SJSA1 (cell line): ENCODE measurements around the gene CDH16. TPM values are rescaled to one million over a fixed set of nuclear protein-coding genes. Genes with fewer than 3 reads are reported as not detected.
"Not testable (repeated sequence)": the region's sequence is repeated elsewhere in the genome, so short reads cannot be mapped to it uniquely, and the experiment has no call there.

Experiments
- DNase-seq, 2 experiments: peaks; one replicate each; pipeline ENCODE4 v3.0.0-alpha.2; 2015 to 2020; ENCODE audit warnings: low spot score in 2 of 2, low read depth in 1 of 2
- H3K27ac ChIP-seq: fragments of 250-450 bp; sonication (Bioruptor Pico); 2 replicates; pipeline ENCODE4 v1.5.1; 2020; ENCODE audit warnings: mild to moderate bottlenecking, moderate library complexity
- H3K27me3 ChIP-seq: fragments of 250-450 bp; sonication (Bioruptor Pico); replicated peaks from 2 replicates; pipeline ENCODE4 v1.5.1; 2020; ENCODE audit warnings: mild to moderate bottlenecking, moderate library complexity
- H3K36me3 ChIP-seq: fragments of 250-450 bp; sonication (Bioruptor Pico); 2 replicates; pipeline ENCODE4 v1.5.1; 2020; ENCODE audit warnings: mild to moderate bottlenecking
- H3K4me1 ChIP-seq: fragments of 250-450 bp; sonication (Bioruptor Pico); replicated peaks from 2 replicates; pipeline ENCODE4 v1.6.1; 2021; ENCODE audit warnings: mild to moderate bottlenecking
- H3K4me3 ChIP-seq: fragments of 250-450 bp; sonication (Bioruptor Pico); 2 replicates; pipeline ENCODE4 v1.5.1; 2020; ENCODE audit warnings: mild to moderate bottlenecking
- H3K9me3 ChIP-seq: fragments of 250-450 bp; sonication (Bioruptor Pico); replicated peaks from 2 replicates; pipeline ENCODE4 v1.5.1; 2020; ENCODE audit warnings: mild to moderate bottlenecking
- total RNA-seq: library from RNA; depleted of rRNA; stranded (reverse); fragments of >200 nt; shearing (Covaris generic); gene quantifications from 2 replicates; pipeline ENCODE4 v1.2.3, GENCODE V29; 2014

CDH16 gene
- total RNA-seq, 1 experiment from 2014 or later, result not detected

DNA sequence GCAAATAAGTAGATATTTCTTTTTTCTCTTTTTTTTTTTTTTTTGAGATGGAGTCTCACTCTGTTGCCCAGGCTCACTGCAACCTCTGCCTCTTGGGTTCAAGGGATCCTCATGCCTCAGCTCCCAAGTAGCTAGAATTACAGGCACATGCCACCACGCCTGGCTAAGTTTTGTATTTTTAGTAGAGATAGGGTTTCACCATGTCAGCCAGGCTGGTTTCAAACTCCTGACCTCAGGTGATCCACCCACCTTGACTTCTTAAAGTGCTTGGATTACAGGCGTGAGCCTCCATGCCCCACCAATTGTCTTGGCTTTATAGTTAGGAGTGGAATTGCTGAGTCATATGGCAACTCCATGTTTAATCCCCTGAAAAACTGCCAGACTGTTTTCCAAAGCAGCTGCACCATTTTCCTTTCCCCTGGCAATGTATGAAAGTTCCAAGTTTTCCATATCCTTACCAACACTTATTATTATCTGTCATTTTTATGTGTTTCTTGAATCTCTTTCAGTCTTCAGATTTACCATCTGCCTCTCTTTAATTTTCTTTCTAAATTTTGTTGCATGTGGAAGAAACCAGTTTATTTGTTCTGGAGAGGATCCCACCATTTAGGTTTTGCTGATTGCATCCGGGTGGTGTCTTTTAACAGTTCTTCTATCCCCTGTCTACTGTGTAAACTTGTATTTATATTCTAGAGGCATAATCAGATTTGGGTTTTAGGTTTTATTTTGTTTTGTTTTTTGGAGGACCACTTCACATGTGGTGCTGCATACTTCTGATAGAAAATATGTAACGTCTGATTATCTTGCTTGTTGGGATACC is 32.5 kb upstream of the CDH16 start:
- no peak for DNase-seq
- Histone ChIP-seq H3K27me3 (peaks cover 3% of the 10 kb centered on the region; the same call in 1 of the 2 replicates), H3K4me3 (no peak overlapping the region), H3K9me3 (peaks cover 4% of the 10 kb centered on the region; the same call in 1 of the 2 replicates), H3K4me1 (peaks cover 11% of the 10 kb centered on the region), H3K27ac (no peak overlapping the region), H3K36me3 (no peaks in the 10 kb centered on the region)

DNA sequence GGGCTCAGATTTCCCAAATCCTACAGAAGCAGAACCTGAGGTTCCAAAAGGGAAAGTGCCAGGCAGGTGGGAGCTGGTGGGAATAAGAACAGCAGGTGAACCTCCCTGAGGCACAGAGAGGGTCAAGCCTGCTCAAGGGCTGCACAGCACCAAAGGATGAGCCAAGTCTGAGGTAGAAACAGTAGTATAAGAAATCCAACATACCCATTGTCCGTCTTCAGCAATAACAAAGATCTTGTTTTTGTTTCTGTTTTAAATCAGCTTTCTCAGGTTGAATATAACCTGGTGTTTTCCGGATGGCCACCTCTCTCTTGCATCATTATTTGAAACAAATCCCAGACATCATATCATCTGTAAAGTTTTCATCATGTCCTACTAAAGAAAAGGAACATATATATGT is 31.8 kb upstream of the CDH16 start:
- Histone ChIP-seq H3K27me3 (peaks cover 3% of the 10 kb centered on the region; the same call in 1 of the 2 replicates), H3K4me3 (no peak overlapping the region)
- no peak for DNase-seq

DNA sequence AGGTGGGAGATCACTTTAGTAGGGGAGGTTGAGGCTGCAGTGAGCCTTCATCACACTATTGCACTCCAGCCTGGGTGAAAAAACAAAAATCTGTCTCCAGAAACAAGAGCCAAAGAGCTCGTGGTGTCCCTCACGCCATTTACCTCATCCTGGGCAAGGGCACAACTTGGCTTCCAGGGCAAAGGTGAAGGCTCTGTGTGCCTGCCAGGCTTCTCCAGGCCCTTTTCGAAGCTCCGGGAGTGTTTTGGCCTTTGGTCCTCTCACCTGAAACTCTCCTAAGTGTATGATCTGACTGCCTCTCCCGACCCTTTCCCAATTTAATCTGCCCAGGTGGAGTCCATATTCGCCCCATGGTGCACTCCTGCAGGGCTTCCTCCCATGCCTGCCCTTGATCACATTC is 30.8 kb upstream of the CDH16 start:
- Histone ChIP-seq H3K4me3 (no peak overlapping the region), H3K4me1 (peaks cover 11% of the 10 kb centered on the region), H3K27me3 (peaks cover 3% of the 10 kb centered on the region; the same call in 1 of the 2 replicates), H3K27ac (no peak overlapping the region), H3K36me3 (no peaks in the 10 kb centered on the region), H3K9me3 (peaks cover 4% of the 10 kb centered on the region; the same call in 1 of the 2 replicates)
- no peak for DNase-seq

More for the DNA sequence above, 31.8 kb upstream of the CDH16 start:
- H3K4me1 ChIP-seq, result peaks cover 11% of the 10 kb centered on the region
- H3K36me3 ChIP-seq, result no peaks in the 10 kb centered on the region
- H3K9me3 ChIP-seq, result peaks cover 4% of the 10 kb centered on the region; the same call in 1 of the 2 replicates
- H3K27ac ChIP-seq, result no peak overlapping the region

DNA sequence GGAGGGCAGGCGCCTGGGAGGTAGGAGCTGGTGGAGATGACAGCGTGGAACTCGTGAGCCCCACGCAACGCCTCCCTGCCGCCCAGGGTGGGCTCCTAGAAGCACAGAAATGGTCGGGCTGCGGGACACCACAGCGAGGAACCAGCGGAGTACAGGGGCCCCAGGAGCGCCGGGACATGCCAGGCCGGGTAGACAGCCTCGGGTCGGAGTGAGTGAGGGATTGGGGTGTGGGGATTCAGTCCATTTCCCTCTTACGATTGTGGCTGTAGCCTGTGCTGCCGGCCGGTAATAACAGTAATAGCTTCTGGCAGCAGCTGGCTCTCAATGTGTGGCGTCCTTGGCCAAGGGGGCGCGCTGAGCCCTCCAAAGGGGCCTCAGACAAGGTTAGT is 30.1 kb upstream of the CDH16 start:
- H3K27ac ChIP-seq, result no peak overlapping the region
- H3K36me3 ChIP-seq, result peaks cover 2% of the 10 kb centered on the region; the same call in 1 of the 2 replicates
- H3K27me3 ChIP-seq, result peaks cover 3% of the 10 kb centered on the region; the same call in 1 of the 2 replicates
- peaks cover 11% of the 10 kb centered on the region for H3K4me1 ChIP-seq
- H3K9me3 ChIP-seq, result peaks cover 4% of the 10 kb centered on the region; the same call in 1 of the 2 replicates
- no peak overlapping the region for H3K4me3 ChIP-seq
- no peak for DNase-seq

DNA sequence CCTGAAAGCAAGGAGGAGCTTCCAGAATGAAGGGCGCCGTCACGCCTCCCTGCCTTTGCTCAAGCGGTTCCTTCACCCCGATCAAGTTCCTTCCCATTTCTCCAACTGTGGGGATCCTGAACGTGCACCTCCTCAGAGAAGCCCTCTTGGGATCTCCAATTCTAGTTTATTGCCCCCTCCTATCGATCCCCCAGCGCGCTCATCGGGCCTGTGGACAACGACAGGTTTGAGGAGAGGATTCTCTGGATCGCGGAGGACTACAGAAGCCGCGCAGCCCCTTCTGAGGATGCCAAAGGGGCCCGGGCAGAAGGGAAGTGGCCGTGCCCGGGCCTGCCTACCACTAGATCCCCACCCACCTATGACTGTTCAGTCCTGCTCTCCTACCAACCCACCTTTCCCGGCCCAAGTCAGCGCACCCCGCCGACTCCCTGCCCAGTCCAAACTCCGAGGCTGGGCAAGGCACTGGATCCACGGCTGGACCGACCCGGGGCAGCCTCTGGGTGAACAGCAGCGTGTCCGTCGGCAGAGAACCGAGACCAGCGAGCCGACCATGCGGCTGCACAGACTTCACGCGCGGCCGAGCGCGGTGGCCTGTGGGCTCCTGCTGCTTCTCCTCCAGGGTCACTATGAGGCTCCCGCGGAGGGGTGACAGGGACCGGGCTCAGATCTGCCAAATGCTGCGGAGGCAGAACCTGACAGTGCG is 29.6 kb upstream of the CDH16 start:
- no peak overlapping the region for H3K27ac ChIP-seq
- H3K27me3 ChIP-seq, result peaks cover 3% of the 10 kb centered on the region; the same call in 1 of the 2 replicates
- H3K36me3 ChIP-seq, result peaks cover 7% of the 10 kb centered on the region; the same call in 1 of the 2 replicates
- peak overlapping the region; percentile 33 for H3K4me3 ChIP-seq
- H3K9me3 ChIP-seq, result peaks cover 4% of the 10 kb centered on the region; the same call in 1 of the 2 replicates
- H3K4me1 ChIP-seq, result peaks cover 11% of the 10 kb centered on the region
- no peak for DNase-seq

DNA sequence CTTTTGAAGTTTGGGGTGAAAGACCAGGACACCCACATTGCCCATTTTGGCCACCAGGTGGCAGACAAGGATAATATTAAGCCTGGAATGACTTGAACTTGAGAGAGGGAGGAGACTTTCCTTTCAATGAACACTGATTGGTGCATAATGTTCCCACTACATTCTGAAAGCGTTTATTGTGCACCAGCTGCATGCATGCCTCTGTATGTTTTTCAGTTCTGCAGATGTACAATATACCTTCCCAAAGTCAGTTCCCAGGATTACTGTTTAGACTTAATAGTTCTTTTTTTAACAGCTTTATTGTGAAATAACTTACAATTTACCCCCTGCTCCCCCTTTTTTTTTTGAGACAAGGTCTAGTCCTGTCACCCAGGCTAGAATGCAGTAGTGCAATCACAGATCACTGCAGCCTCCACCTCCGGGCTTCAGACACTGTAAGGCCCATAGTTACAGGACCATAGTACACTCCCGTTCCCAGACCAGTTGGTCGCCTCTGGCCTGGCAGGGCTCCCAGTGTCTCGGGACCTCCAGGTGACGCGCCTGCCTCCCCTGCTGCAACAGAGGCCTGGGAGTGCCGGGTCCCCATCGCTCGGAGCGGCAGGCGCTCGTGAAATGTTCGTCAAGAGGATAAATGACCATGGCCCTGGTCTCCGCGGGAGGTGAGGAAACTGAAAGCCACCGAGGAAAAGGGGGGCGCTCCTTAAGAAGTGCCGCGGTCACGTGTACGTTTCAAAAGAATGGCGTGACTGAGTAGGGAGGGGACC is 28.8 kb upstream of the CDH16 start:
- Histone ChIP-seq H3K4me3 (peak overlapping the region; percentile 33), H3K36me3 (peaks cover 15% of the 10 kb centered on the region), H3K27me3 (peaks cover 3% of the 10 kb centered on the region; the same call in 1 of the 2 replicates), H3K27ac (no peak overlapping the region), H3K4me1 (peaks cover 11% of the 10 kb centered on the region), H3K9me3 (peaks cover 4% of the 10 kb centered on the region; the same call in 1 of the 2 replicates)
- DNase-seq, result peak; percentile 78

DNA sequence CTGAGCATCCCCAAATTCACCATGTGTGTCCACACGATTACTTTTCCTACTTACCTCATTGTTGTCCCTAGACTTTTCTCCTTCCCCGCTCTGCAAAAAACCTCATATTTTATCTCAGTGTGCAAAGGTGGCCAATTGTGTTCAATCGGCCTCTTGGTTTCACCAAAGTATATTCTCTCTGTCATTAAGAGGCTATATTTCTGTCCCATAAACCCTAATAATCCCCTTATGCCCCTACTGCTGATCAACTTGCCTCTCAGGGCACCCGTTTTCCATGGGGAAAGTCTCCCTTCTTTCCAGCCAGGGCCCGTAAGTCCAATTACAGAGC is 28.3 kb upstream of the CDH16 start:
- Histone ChIP-seq H3K9me3 (peaks cover 4% of the 10 kb centered on the region; the same call in 1 of the 2 replicates), H3K36me3 (peaks cover 21% of the 10 kb centered on the region), H3K4me1 (peaks cover 11% of the 10 kb centered on the region), H3K27me3 (peaks cover 3% of the 10 kb centered on the region; the same call in 1 of the 2 replicates), H3K4me3 (no peak overlapping the region), H3K27ac (no peak overlapping the region)
- DNase-seq, result no peak

DNA sequence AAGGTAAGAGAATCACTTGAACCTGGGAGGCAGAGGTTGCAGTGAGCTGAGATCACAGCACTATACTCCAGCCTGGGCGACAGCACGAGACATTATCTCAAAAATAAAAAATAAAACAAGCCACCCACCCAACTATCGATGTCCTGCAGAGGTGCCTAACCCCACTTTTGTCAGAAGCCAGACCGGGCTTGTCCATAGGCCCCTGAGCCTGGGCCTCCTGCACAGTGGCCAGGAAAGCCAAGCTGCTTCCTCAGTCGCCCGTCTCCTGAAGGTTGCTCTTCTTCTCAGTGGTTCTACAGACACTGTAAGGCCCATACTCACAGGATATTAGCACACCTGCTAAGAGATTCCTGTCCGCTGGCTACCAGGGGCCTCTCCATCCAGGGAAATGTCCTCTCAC is 27.9 kb upstream of the CDH16 start:
- Histone ChIP-seq H3K4me1 (peaks cover 11% of the 10 kb centered on the region), H3K4me3 (no peak overlapping the region), H3K27ac (no peak overlapping the region), H3K9me3 (peaks cover 4% of the 10 kb centered on the region; the same call in 1 of the 2 replicates), H3K36me3 (peaks cover 24% of the 10 kb centered on the region), H3K27me3 (peaks cover 3% of the 10 kb centered on the region; the same call in 1 of the 2 replicates)
- no peak for DNase-seq

DNA sequence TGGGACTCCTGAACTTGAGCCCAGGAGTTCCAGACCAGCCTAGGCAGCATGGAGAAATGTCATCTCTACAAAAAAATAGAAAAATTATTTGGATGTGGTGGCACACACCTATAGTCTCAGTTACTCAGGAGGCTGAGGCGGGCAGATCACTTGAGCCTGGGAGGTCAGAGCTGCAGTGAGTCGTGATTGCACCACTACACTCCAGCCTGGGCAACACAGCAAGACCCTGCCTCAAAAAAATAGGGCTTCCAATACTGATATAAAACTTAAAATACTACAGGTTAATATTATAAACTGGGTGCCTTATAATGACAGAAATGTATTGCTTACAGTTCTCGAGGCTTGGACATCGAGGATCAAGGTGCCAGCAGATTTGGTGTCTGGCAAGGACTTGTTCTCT is 27.3 kb upstream of the CDH16 start:
- Histone ChIP-seq H3K36me3 (peaks cover 30% of the 10 kb centered on the region), H3K27me3 (peaks cover 3% of the 10 kb centered on the region; the same call in 1 of the 2 replicates), H3K9me3 (peaks cover under 1% of the 10 kb centered on the region; the same call in 1 of the 2 replicates), H3K27ac (no peak overlapping the region), H3K4me3 (no peak overlapping the region), H3K4me1 (peaks cover 11% of the 10 kb centered on the region)
- DNase-seq, result no peak

DNA sequence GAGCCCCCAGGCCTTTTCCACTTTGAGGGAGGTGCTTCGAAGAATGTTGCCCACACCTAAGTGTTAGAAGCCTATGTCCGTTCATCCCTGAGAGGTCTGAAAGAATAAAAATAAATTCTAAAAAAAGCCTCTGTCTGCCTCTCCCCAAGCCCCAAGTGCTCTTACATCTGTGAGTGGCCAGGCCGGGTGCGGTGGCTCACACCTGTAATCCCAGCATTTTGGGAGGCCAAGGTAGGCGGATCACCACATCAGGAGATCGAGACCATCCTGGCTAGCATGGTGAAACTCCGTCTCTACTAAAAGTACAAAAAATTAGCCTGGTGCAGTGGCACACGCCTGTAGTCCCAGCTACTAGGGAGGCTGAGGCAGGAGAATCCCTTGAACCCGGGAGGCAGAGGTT is 26.3 kb upstream of the CDH16 start:
- peaks cover 11% of the 10 kb centered on the region for H3K4me1 ChIP-seq
- H3K27me3 ChIP-seq, H3K9me3 ChIP-seq, H3K4me3 ChIP-seq, DNase-seq, H3K27ac ChIP-seq: not testable (repeated sequence)
- H3K36me3 ChIP-seq, result peaks cover 40% of the 10 kb centered on the region

DNA sequence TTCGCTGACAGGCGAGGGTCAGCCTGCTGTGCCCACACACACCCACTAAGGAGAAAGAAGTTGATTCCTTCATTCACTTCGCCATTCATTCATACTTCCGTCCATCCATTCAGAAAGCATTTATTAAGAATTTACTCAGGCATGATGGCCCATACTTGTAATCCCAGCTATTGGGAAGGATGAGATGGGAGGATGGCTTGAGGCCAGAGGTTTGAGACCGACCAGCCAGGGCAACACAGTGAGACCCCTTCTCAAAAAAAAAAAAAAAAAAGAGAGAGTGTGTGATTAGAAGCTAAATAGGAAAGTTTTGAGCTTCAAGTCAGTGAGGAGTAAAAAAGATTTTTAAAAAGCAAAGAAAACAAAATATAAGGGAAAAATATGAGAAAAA is 25.4 kb upstream of the CDH16 start:
- DNase-seq, result no peak
- peaks cover under 1% of the 10 kb centered on the region; the same call in 1 of the 2 replicates for H3K27me3 ChIP-seq
- no peak overlapping the region for H3K4me3 ChIP-seq
- H3K9me3 ChIP-seq, result no peaks in the 10 kb centered on the region
- peaks cover 49% of the 10 kb centered on the region for H3K36me3 ChIP-seq
- H3K27ac ChIP-seq, result no peak overlapping the region
- peaks cover 11% of the 10 kb centered on the region for H3K4me1 ChIP-seq

DNA sequence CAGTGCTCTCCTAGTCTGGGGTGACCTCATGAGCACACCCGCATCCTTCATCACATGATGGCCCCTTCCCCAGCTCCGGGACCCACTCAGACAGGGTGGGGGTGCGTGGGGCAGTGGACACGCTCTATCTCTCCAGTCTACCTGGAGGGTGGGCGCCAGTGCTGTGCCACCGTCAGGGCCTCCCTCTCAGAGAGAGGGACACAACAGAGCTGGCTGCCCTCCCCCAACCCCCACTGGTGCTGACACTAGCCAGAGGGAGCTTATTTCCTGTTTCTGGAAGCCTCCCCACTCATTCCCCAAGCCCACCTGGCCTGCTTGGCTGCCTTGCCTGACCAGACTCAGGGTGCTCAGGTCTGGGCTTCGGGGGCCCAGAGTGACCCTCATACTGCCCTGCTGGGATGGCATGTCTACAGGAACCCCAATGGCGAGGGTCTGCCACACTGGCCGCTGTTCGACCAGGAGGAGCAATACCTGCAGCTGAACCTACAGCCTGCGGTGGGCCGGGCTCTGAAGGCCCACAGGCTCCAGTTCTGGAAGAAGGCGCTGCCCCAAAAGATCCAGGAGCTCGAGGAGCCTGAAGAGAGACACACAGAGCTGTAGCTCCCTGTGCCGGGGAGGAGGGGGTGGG is 24.9 kb upstream of the CDH16 start:
- no peak for DNase-seq
- H3K4me1 ChIP-seq, result peaks cover 10% of the 10 kb centered on the region
- peaks cover 54% of the 10 kb centered on the region for H3K36me3 ChIP-seq
- H3K27ac ChIP-seq, result no peak overlapping the region
- no peaks in the 10 kb centered on the region; the same call in 1 of the 2 replicates for H3K27me3 ChIP-seq
- no peaks in the 10 kb centered on the region for H3K9me3 ChIP-seq
- no peak overlapping the region for H3K4me3 ChIP-seq

DNA sequence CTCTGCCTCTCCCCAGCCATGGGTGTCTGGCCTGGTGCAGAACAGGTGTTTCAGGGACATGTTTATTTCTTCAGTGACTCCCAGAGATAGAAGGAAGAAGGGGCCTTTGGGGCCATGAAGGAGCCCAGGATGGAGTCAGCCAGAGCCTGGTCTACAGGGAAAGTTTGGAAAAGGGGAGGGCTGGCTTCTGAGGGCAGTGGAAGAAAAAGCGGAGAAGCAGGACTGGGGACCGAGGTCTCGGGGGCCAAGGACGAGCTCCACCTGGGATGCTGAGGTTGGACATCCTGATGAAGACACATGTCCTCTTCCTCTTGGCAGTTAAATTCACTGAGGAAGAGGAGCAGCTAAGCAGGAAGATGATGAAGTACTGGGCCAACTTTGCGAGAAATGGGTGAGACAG is 24.3 kb upstream of the CDH16 start:
- no peaks in the 10 kb centered on the region; the same call in 1 of the 2 replicates for H3K27me3 ChIP-seq
- DNase-seq, result no peak
- peaks cover 6% of the 10 kb centered on the region; the same call in 1 of the 2 replicates for H3K4me1 ChIP-seq
- H3K9me3 ChIP-seq, result no peaks in the 10 kb centered on the region
- H3K27ac ChIP-seq, result no peak overlapping the region
- H3K36me3 ChIP-seq, result peaks cover 58% of the 10 kb centered on the region
- H3K4me3 ChIP-seq, result no peak overlapping the region
